NB4 (cell line): ENCODE data around the gene SFTPD.
"Not testable (repeated sequence)": the region's sequence is repeated elsewhere in the genome, so short reads cannot be mapped to it uniquely, and the experiment has no call there.

Experiments
- DNase-seq: peaks from one replicate; pipeline ENCODE4 v3.0.0; 2010; ENCODE audit warnings: low read depth
- H3K4me3 ChIP-seq: one replicate; pipeline ENCODE4 v1.5.1; 2011; ENCODE audit warnings: mild to moderate bottlenecking, low read depth, low read length, moderate library complexity
- MYC ChIP-seq: IDR thresholded peaks from 2 replicates; pipeline ENCODE4 v1.6.1; 2011; ENCODE audit warnings: low read depth, low read length
- POLR2A ChIP-seq: IDR thresholded peaks from 2 replicates; pipeline ENCODE4 v1.6.1; 2011; ENCODE audit warnings: mild to moderate bottlenecking; ENCODE audit not compliant: insufficient read length; ENCODE audit errors: extremely low read depth
- TF ChIP-seq, protein P1 (sequence below): IDR thresholded peaks from 2 replicates; pipeline ENCODE4 v1.6.1; 2011; ENCODE audit warnings: low read depth, low read length
- TF ChIP-seq, protein P2 (sequence below): IDR thresholded peaks from one replicate; pipeline ENCODE4 v1.5.1; 2012; ENCODE audit warnings: low read depth, low read length

The SFTPD gene

DNA sequence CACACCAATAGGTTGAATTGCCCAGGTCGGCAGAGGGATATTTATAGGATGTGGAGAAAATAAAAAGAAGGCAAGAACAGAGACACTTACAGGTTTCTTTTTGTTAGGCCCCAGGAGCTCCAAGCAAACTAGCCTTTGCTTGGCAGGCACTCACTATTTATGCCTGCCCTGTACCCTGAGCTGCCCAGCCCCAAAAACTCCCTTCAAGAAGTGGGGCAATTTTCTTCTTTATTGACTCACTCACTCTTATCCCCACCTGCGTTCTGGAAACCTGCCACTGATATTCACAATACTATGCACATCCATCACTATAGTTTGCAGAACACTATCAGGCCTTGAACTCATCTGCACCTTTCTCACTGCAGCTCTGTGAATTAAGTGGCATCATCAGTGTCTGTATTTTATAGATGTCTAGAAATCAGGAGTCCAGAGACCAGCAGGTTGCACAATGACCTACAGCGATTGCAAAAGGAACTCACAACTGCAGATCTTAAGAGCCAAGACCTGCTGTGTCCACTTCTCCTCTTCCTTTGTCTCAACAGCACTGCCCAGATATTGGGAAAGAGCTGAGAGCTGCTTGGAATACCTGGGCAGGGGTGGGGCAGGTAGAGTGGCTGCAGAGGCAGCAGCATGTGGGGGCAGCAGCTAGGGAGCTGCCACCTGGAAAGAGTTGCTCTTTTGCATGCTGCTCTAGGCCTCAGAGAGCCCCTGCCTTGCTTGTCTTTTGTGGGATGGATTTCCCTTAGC lies at the start of gene SFTPD:
TSS of gene SFTPD (minus strand) at position 130 of the 747 bp plus-strand sequence. CDS start 2,446 bp downstream, outside the sequence.
- TF ChIP-seq MYC: no peak
- TF ChIP-seq, protein P1, sequence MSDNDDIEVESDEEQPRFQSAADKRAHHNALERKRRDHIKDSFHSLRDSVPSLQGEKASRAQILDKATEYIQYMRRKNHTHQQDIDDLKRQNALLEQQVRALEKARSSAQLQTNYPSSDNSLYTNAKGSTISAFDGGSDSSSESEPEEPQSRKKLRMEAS: no peak
- TF ChIP-seq, protein P2, sequence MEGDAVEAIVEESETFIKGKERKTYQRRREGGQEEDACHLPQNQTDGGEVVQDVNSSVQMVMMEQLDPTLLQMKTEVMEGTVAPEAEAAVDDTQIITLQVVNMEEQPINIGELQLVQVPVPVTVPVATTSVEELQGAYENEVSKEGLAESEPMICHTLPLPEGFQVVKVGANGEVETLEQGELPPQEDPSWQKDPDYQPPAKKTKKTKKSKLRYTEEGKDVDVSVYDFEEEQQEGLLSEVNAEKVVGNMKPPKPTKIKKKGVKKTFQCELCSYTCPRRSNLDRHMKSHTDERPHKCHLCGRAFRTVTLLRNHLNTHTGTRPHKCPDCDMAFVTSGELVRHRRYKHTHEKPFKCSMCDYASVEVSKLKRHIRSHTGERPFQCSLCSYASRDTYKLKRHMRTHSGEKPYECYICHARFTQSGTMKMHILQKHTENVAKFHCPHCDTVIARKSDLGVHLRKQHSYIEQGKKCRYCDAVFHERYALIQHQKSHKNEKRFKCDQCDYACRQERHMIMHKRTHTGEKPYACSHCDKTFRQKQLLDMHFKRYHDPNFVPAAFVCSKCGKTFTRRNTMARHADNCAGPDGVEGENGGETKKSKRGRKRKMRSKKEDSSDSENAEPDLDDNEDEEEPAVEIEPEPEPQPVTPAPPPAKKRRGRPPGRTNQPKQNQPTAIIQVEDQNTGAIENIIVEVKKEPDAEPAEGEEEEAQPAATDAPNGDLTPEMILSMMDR: no peak
- TF ChIP-seq POLR2A: no peak
- no peak within 1 kb of the TSS for H3K4me3 ChIP-seq
- peak; percentile 79 for DNase-seq

DNA sequence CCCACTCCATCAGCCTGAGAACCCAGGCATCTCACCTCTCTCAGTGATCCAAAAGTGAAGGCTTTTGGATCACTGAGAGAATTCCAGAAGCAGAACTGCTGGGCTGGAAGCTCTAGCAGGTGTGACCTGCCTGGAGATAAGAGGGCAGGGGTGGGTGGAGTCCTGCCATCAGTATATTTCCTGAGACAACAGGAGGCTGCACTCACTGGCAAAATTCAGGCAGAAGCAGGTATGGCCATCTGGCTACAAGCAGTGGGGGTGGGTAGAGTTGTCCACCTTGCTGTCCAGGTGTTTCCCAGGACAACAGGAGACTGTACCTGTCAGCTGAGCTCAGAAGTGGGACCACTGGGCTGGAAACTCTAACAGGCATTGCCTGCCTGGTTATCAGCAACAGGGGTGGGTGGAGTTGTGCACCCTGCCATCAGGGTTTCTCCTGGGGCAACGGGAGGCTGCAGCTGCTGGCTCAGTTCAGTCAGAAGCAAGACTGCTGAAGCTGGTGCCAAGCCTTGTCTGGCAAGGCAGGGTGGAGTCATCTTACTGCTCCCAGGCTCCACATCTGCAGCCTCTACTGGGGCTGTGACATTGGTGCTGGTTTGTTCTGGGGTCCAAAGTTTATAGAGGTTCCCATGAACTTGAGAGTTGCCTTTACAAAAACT lies 47.2 kb upstream of the SFTPD start:
- DNase-seq: no peak
- no peak overlapping the region for H3K4me3 ChIP-seq
- TF ChIP-seq MYC (no peak), POLR2A (no peak)
- TF ChIP-seq, protein P1: no peak
- TF ChIP-seq, protein P2: no peak

DNA sequence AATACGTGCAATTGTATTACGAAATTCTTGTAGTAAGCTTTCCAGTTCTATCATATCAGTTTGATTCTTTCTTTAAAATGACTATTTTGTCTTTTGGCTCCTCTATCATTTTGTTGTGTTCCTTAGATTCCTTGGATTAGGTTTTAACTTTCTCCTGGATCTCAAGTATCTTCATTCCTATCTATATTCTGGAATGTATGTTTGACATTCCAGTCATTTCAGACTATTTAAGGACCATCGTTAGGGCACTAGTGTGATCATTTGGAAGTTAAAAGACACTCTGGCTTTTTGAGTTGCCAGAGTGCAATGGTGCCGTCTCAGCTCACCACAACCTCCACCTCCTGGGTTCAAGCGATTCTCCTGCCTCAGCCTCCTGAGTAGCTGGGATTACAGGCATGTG lies 45.7 kb upstream of the SFTPD start:
- TF ChIP-seq, protein P1: no peak
- TF ChIP-seq MYC (no peak), POLR2A (no peak)
- TF ChIP-seq, protein P2: no peak
- H3K4me3 ChIP-seq: no peak overlapping the region
- DNase-seq: no peak

DNA sequence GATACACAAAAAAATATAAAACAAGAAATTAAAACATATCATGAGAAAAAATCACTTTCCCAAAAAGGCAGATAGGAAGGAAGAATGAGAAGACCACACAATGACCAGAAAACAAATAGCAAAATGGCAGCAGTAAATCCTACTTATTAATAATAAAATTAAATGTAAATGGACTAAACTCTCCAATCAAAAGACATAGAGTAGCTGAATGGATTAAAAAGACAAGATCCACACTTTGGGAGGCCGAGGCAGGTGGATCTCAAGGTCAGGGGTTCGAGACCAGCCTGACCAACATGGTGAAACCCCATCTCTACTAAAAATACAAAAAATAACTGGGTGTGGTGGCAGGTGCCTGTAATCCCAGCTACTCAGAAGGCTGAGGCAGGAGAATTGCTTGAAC lies 39.3 kb upstream of the SFTPD start:
- DNase-seq, H3K4me3 ChIP-seq: not testable (repeated sequence)

DNA sequence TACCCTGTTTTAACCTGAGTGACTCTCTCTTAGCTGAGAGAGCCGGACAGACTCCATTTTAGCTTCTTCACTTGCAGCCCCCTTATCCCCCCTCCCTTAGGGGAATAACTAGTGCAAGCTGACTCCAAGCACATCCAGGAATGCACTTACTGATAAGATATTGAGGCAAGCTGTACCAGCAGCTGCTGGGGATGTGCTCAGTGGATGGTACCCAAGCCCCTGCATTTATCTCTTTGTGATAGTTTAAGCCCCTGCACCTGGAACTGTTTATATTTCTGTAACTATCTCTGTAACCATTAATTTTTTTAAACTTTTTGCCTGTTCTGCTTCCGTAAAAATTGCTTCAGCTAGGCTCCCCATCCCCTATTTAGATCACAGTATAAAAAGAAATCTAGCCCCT lies 37.8 kb upstream of the SFTPD start:
- DNase-seq, H3K4me3 ChIP-seq: not testable (repeated sequence)

DNA sequence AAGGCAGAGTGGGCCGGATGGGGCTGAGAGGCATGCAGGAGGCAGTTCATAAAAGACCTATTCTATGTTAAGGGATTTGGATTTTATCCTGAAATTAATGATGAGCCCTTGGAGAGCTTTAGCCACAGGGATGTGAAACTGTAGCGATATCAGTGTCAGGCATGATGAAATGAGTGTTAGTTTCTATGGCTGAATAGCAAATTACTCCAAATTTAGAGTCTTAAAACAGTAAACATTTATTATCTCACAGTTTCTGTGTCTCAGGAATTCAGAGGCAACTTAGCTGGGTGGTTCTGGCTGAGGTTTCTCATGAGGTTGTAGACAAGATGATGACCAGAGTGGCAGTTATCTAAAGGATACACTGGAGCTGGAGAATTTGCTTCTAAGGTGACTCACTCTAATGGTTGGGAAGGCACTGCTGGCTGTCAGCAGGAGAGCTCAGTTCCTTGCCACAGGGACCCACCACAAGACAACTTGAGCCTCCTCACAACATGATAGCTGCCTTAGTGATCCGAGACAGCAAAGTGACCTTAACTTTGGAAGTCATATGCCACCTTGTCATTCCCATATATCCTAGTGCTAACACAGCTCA lies 36.7 kb upstream of the SFTPD start:
- no peak for DNase-seq
- no peak for TF ChIP-seq POLR2A
- TF ChIP-seq, protein P1: no peak
- no peak overlapping the region for H3K4me3 ChIP-seq

DNA sequence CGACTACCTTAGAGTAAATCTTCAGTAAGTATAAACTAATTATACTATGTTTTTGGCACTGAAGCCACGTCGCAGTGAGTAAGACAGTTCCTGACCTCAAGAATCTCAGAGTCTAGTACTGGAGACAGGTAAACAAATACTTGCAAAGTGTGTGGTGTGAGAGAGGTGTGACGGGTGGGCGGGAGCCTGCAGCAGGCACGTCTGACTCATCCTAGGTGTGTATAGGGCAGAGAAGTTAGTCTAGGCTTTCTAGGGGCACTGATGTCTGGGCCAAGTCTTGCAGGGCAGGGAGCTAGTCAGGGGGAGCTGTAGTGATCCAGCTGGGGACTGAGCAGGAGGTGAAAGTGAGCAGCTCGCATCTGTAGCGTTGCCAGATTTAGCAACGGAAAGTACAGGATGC lies 35.9 kb upstream of the SFTPD start:
- H3K4me3 ChIP-seq: no peak overlapping the region
- no peak for TF ChIP-seq POLR2A
- DNase-seq: no peak
